Activated T-cell treated with anti-CD3 and anti-CD28 coated beads for 1 hour (primary cell): ENCODE data around the gene RBFOX1.

Source experiments
- DNase-seq: peaks from one replicate; pipeline ENCODE4 v3.0.0-alpha.2; 2020; ENCODE audit warnings: low read depth

The RBFOX1 gene

GRCh38 chr16:7420079-7420478 is 87.4 kb downstream of the RBFOX1 start:
- DNase-seq, result no peak

- no peak for DNase-seq
These were observed 88.2 kb downstream of the RBFOX1 start for GRCh38 chr16:7420843-7421242.

- DNase-seq, result no peak
These were observed 88.9 kb downstream of the RBFOX1 start for GRCh38 chr16:7421578-7421977.

- no peak for DNase-seq
These were observed 89.6 kb downstream of the RBFOX1 start for GRCh38 chr16:7422036-7422888.

- DNase-seq, result no peak
These were observed 90.9 kb downstream of the RBFOX1 start for GRCh38 chr16:7423434-7424044.

GRCh38 chr16:7426161-7426560 is 93.5 kb downstream of the RBFOX1 start:
- DNase-seq, result no peak

GRCh38 chr16:7431723-7432122 is 99.1 kb downstream of the RBFOX1 start:
- DNase-seq, result no peak

- DNase-seq, result no peak
These were observed 103.7 kb downstream of the RBFOX1 start for GRCh38 chr16:7436306-7436705.

GRCh38 chr16:7437135-7437804 is 104.6 kb downstream of the RBFOX1 start:
- DNase-seq, result no peak

- no peak for DNase-seq
These were observed 105.2 kb downstream of the RBFOX1 start for GRCh38 chr16:7437843-7438242.

- no peak for DNase-seq
These were observed 106.0 kb downstream of the RBFOX1 start for GRCh38 chr16:7438601-7439000.

GRCh38 chr16:7439518-7439917 is 106.9 kb downstream of the RBFOX1 start:
- no peak for DNase-seq

GRCh38 chr16:7440886-7441400 is 108.3 kb downstream of the RBFOX1 start:
- DNase-seq, result no peak

GRCh38 chr16:7442050-7442449 is 109.4 kb downstream of the RBFOX1 start:
- DNase-seq, result no peak

- DNase-seq, result no peak
These were observed 110.5 kb downstream of the RBFOX1 start for GRCh38 chr16:7443142-7443541.

GRCh38 chr16:7443648-7444365 is 111.2 kb downstream of the RBFOX1 start:
- no peak for DNase-seq

- DNase-seq, result no peak
These were observed 116.7 kb downstream of the RBFOX1 start for GRCh38 chr16:7449306-7449705.

GRCh38 chr16:7449808-7450207 is 117.2 kb downstream of the RBFOX1 start:
- no peak for DNase-seq

GRCh38 chr16:7450440-7450839 is 117.8 kb downstream of the RBFOX1 start:
- DNase-seq, result no peak

- DNase-seq, result no peak
These were observed 119.4 kb downstream of the RBFOX1 start for GRCh38 chr16:7452090-7452489.

GRCh38 chr16:7456211-7456610 is 123.6 kb downstream of the RBFOX1 start:
- no peak for DNase-seq

- DNase-seq, result no peak
These were observed 125.5 kb downstream of the RBFOX1 start for GRCh38 chr16:7458144-7458543.
